BLaER1 treated with 17β-estradiol and CSF1 and Interleukin-3, amounts not matched to agents 10 nM and 100 nM (cell line): Measurements from ENCODE around the gene SETDB2.
A peak's percentile ranks its signal among the peaks of the same experiment; 100 is the strongest.

Experiments
- H3K27ac ChIP-seq, 11 experiments: shearing (Covaris generic); formaldehyde crosslinking; 2 replicates each; pipeline ENCODE4 v1.8.1; 2022
- H3K27me3 ChIP-seq, 11 experiments: shearing (Covaris generic); formaldehyde crosslinking; 2 replicates each; pipeline ENCODE4 v1.8.1; 2022
- H3K36me3 ChIP-seq, 11 experiments: shearing (Covaris generic); formaldehyde crosslinking; 2 replicates each; pipeline ENCODE4 v1.8.1; 2022
- H3K4me1 ChIP-seq, 10 experiments: shearing (Covaris generic); formaldehyde crosslinking; 2 replicates each; pipeline ENCODE4 v1.8.1; 2022
- H3K4me2 ChIP-seq, 11 experiments: shearing (Covaris generic); formaldehyde crosslinking; 2 replicates each; pipeline ENCODE4 v1.8.1; 2022
- H3K4me3 ChIP-seq, 10 experiments: shearing (Covaris generic); formaldehyde crosslinking; 2 replicates each; pipeline ENCODE4 v1.8.1; 2022
- H3K9ac ChIP-seq, 11 experiments: shearing (Covaris generic); formaldehyde crosslinking; 2 replicates each; pipeline ENCODE4 v1.8.1; 2022
- H3K9me3 ChIP-seq, 11 experiments: shearing (Covaris generic); formaldehyde crosslinking; replicated peaks in 1 of 11; 2 replicates each; pipeline ENCODE4 v1.8.1; 2022
- H4K20me1 ChIP-seq, 11 experiments: shearing (Covaris generic); formaldehyde crosslinking; 2 replicates each; pipeline ENCODE4 v1.8.1; 2022
- Cebpa-rat ChIP-seq, 11 experiments: shearing (Covaris generic); IDR thresholded peaks; 2 replicates each; pipeline ENCODE4 v1.8.1; 2022

SETDB2 gene

DNA sequence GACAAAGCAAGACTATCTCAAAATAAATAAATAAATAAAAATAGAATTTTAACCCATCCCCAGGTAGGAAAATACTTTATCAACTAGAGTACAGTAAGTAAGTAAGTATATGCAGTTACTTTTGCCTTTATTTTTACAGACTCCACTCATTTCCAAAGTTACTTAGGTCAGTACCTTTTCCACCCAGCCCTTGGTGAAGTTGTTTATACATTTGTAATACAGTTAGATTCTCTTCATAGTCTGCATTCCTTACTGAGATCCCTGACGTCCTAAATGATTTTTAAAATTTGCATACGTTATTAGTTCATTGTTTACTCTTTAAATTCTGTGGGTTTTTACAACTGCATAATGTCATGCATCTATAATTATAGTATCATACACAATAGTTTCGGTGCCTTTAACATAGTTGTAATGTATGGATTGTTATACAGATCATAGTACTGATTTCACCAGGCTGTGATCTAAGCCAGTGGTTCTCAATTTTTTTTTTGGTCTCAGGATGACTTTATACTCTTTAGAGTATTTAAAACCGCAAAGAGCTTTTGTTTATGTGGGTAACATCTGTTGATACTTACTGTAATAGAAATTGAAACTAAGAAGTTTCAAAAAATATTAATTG lies 10.4 kb downstream of the SETDB2 start:
- H3K27ac ChIP-seq = peak overlapping the region in 2 of 11 experiments; percentile 6 to 44; a peak in 4 of 22 replicates
- H3K27me3 ChIP-seq = no peaks in the 10 kb centered on the region
- peak overlapping the region in 1 of 11 experiments; percentile 27; a peak in 2 of 22 replicates for H3K9ac ChIP-seq
- H3K4me3 ChIP-seq = no peak overlapping the region
- H3K9me3 ChIP-seq = no peaks in the 10 kb centered on the region; a peak in 1 of 22 replicates
- H4K20me1 ChIP-seq = peaks cover 0 to 60% (median 0%) of the 10 kb centered on the region in 11 experiments; a peak in 2 of 22 replicates
- H3K4me2 ChIP-seq = peak overlapping the region; percentile 3 to 71 (median 51); a peak in 20 of 22 replicates
- peaks cover 15 to 53% (median 23%) of the 10 kb centered on the region in 11 experiments; a peak in 20 of 22 replicates for H3K36me3 ChIP-seq
- H3K4me1 ChIP-seq = peaks cover 16 to 37% (median 23%) of the 10 kb centered on the region in 10 experiments
- no peak for TF ChIP-seq Cebpa-rat (IDR thresholded peaks at IDR 0.05)

DNA sequence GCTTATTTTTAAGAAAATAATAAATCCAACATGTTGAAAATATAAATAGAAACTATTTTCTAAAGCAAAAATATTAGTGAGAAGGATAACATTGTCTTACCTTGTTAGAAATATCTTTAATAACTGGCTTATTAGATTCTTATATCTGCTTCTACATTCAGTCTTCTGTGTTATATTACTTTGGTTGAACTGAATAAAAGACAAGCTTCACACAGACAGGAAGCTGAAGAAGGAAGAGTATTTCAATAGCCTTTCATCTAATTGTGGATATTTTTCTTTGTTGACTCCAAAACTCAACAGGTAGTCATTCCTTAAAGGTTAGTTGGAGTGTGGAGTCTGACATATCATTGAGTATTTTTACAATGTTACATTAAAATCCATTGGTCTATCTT lies 10.9 kb downstream of the SETDB2 start:
- Histone ChIP-seq H3K27me3 (no peaks in the 10 kb centered on the region), H3K4me2 (peak overlapping the region in 3 of 11 experiments; percentile 53 to 71 (median 55); a peak in 4 of 22 replicates), H3K4me3 (no peak overlapping the region), H3K9me3 (no peaks in the 10 kb centered on the region; a peak in 2 of 22 replicates), H4K20me1 (peaks cover 0 to 58% (median 0%) of the 10 kb centered on the region in 11 experiments; a peak in 2 of 22 replicates), H3K4me1 (peaks cover 14 to 32% (median 19%) of the 10 kb centered on the region in 10 experiments), H3K36me3 (peaks cover 15 to 56% (median 28%) of the 10 kb centered on the region in 11 experiments; a peak in 20 of 22 replicates), H3K27ac (no peak overlapping the region; a peak in 3 of 22 replicates), H3K9ac (no peak overlapping the region)
- TF ChIP-seq Cebpa-rat (IDR thresholded peaks at IDR 0.05) = no peak

DNA sequence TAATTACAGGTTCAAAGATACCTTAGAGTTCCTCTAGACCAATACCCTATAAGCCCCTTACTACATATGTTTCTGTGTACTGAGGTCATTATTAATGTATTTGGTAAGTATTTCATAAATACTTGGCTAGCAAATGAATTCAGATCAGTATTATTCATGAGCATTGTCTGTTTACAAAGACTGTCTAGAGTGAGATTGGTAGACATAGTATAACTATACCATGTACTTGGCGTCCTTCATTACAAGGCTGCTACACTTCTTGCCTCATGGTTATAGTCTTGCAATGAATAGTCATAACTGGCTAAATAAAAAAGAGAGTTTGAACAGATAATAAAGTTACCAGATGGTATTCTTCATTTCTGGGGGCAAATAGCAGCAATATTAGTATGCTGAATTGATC lies 12.1 kb downstream of the SETDB2 start:
- no peak overlapping the region for H3K4me3 ChIP-seq
- no peak overlapping the region for H3K9ac ChIP-seq
- H3K4me2 ChIP-seq = no peak overlapping the region
- peaks cover 0 to 9% (median 8%) of the 10 kb centered on the region in 11 experiments; a peak in 19 of 22 replicates for H3K9me3 ChIP-seq
- H3K27ac ChIP-seq = no peak overlapping the region
- TF ChIP-seq Cebpa-rat (IDR thresholded peaks at IDR 0.05) = no peak
- peaks cover 0 to 54% (median 0%) of the 10 kb centered on the region in 11 experiments; a peak in 2 of 22 replicates for H4K20me1 ChIP-seq
- H3K27me3 ChIP-seq = no peaks in the 10 kb centered on the region
- H3K4me1 ChIP-seq = peaks cover 8 to 25% (median 13%) of the 10 kb centered on the region in 10 experiments
- H3K36me3 ChIP-seq = peaks cover 22 to 68% (median 39%) of the 10 kb centered on the region in 11 experiments

DNA sequence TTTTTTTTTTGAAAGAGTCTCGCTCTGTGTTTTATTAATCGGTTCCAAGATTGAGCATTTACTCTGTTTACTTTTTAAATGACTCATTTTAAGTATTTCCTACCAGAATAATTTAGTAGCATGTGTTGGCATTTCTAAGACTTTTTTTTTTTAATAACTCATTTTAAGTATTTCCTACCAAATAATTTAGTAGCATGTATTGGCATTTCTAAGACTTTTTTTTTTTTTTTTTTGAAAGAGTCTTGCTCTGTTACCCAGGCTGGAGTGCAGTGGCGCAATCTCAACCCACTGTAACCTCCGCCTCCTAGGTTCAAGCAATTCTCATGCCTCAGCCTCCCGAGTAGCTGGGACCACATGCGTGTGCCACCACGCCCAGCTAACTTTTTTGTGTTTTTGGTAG lies 13.1 kb downstream of the SETDB2 start:
- peaks cover 8 to 25% (median 13%) of the 10 kb centered on the region in 10 experiments for H3K4me1 ChIP-seq
- peaks cover 25 to 70% (median 47%) of the 10 kb centered on the region in 11 experiments for H3K36me3 ChIP-seq
- TF ChIP-seq Cebpa-rat (IDR thresholded peaks at IDR 0.05) = no peak

DNA sequence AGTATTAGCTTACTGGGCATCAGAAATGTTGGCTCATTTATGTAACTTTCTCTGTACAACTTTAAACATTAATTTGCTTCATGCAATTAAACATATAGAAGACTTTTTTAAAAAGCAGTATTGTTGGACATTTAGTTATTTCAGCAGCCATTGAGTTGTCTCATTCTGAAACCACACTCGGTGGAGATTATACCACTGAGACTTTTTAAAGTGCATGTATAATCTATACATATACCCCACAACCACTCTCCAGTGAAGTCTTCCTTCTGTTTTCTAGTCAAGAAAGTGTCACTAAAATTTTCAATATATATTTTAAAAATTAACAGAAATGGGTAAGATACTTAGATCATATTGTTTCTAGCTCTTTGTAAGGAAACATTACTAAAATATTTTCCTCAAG lies 15.5 kb downstream of the SETDB2 start:
- H4K20me1 ChIP-seq = peaks cover 0 to 31% (median 0%) of the 10 kb centered on the region in 11 experiments; a peak in 2 of 22 replicates
- peaks cover 34 to 44% (median 39%) of the 10 kb centered on the region in 11 experiments for H3K9me3 ChIP-seq
- no peaks in the 10 kb centered on the region for H3K27me3 ChIP-seq
- no peak overlapping the region for H3K4me3 ChIP-seq
- H3K9ac ChIP-seq = no peak overlapping the region
- no peak overlapping the region for H3K27ac ChIP-seq
- peaks cover under 1 to 8% (median 3%) of the 10 kb centered on the region in 10 experiments; a peak in 17 of 20 replicates for H3K4me1 ChIP-seq
- no peak for TF ChIP-seq Cebpa-rat (IDR thresholded peaks at IDR 0.05)
- no peak overlapping the region for H3K4me2 ChIP-seq
- H3K36me3 ChIP-seq = peaks cover 40 to 72% (median 60%) of the 10 kb centered on the region in 11 experiments

More for the DNA sequence above, 13.1 kb downstream of the SETDB2 start:
- Histone ChIP-seq H3K9ac (no peak overlapping the region), H3K27me3 (no peaks in the 10 kb centered on the region), H3K4me3 (no peak overlapping the region), H3K27ac (no peak overlapping the region), H4K20me1 (peaks cover 0 to 54% (median 0%) of the 10 kb centered on the region in 11 experiments; a peak in 2 of 22 replicates), H3K4me2 (no peak overlapping the region), H3K9me3 (peaks cover 11 to 20% (median 18%) of the 10 kb centered on the region in 11 experiments)

DNA sequence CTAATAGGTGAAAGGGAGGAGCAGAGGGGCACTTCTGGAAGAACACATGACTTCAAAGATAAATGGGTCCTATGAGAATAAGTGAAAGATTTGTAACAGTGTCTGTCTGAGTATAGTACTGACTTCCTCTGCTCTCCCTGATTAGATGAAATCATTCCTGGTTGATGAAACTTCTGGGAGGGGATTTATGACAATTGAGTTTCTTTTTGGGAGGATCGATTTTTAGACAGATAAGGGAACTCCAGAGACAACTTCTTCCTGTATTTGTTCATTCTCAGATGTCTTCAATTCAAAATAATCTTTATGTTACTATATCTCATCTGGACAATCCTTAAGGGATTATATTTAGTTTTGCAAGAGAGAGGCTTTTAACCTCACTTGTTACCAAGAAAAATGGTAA lies 20.0 kb downstream of the SETDB2 start:
- peaks cover 0 to 2% (median 0%) of the 10 kb centered on the region in 11 experiments; a peak in 2 of 22 replicates for H4K20me1 ChIP-seq
- no peak overlapping the region for H3K9ac ChIP-seq
- H3K9me3 ChIP-seq = peaks cover 35 to 46% (median 39%) of the 10 kb centered on the region in 11 experiments
- no peak overlapping the region for H3K27ac ChIP-seq
- H3K4me1 ChIP-seq = no peaks in the 10 kb centered on the region
- H3K4me2 ChIP-seq = no peak overlapping the region
- H3K27me3 ChIP-seq = no peaks in the 10 kb centered on the region
- TF ChIP-seq Cebpa-rat (IDR thresholded peaks at IDR 0.05) = no peak
- H3K36me3 ChIP-seq = peaks cover 63 to 98% (median 84%) of the 10 kb centered on the region in 11 experiments
- no peak overlapping the region for H3K4me3 ChIP-seq

DNA sequence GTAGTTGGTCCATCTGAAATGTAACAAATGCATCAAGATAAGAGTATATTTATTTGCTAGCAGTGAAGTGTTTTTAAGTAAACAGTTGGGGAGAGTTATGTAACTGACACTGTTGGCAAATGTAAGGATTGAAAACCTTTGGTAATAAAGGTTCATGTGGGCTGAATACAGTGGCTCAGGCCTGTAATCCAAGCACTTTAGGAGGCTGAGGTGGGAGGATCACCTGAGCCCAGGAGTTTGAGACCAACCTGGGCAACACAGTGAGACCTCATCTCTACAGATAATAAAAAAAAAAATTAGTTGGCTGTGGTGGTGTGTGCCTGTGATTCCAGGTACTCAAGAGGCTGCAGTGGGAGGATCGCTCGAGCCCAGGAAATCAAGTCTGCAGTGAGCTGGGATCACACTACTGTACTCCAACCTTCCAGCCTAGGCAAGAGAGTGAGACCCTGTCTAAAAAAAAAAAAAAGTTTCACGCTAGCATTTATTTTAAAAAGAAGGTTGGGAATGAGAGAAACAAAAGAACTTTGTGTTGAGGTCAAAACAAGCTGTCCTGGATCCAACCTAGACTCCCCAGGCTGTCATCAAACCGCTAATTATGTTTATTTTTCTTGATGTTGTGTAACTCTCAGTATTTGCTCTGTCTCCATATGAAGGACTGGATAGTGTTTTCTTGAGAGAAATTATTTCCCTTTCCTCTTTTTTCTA lies 20.7 kb downstream of the SETDB2 start:
- no peak for TF ChIP-seq Cebpa-rat (IDR thresholded peaks at IDR 0.05)
- Histone ChIP-seq H3K4me2 (no peak overlapping the region), H3K4me3 (no peak overlapping the region), H4K20me1 (peaks cover 0 to 9% (median 0%) of the 10 kb centered on the region in 11 experiments; a peak in 2 of 22 replicates), H3K36me3 (peaks cover 63 to 100% (median 90%) of the 10 kb centered on the region in 11 experiments), H3K9me3 (peaks cover 35 to 46% (median 39%) of the 10 kb centered on the region in 11 experiments), H3K9ac (no peak overlapping the region), H3K27ac (no peak overlapping the region), H3K4me1 (no peaks in the 10 kb centered on the region), H3K27me3 (no peaks in the 10 kb centered on the region)

DNA sequence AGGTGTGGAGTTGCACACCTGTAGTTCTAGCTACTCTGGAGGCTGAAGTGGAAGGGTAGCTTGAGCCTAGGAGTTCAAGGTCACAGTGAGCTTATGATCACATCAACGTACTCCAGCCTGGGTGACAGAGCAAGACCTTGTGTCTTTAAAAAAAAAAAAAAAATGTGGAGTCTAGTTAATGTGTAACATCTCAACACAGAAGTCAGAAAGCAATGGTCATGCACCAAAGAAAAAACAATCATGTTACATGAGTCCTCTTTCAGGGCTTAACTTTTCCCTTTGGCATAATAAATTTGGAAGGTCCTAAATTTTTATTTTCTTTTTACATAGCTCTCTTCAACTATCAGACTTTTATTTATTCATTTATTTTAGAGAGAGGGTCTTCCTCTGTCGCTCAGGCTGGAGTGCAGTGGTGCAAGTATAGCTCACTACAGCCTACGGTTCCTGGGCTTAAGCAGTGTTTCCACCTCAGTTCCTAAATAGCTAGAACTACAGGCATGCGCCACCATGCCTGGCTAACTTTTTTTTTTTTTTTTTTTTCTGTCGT lies 22.3 kb downstream of the SETDB2 start:
- peaks cover 67 to 100% (median 91%) of the 10 kb centered on the region in 11 experiments for H3K36me3 ChIP-seq

More for the DNA sequence above, 22.3 kb downstream of the SETDB2 start:
- H3K27ac ChIP-seq = no peak overlapping the region
- peaks cover 0 to 15% (median 0%) of the 10 kb centered on the region in 11 experiments; a peak in 2 of 22 replicates for H4K20me1 ChIP-seq
- no peak overlapping the region for H3K4me3 ChIP-seq
- no peak for TF ChIP-seq Cebpa-rat (IDR thresholded peaks at IDR 0.05)
- no peaks in the 10 kb centered on the region for H3K4me1 ChIP-seq
- no peak overlapping the region for H3K9ac ChIP-seq
- no peak overlapping the region for H3K4me2 ChIP-seq
- peaks cover 27 to 34% (median 31%) of the 10 kb centered on the region in 11 experiments for H3K9me3 ChIP-seq
- no peaks in the 10 kb centered on the region for H3K27me3 ChIP-seq
